ENCODE data around the gene TMEM220.

DNA sequence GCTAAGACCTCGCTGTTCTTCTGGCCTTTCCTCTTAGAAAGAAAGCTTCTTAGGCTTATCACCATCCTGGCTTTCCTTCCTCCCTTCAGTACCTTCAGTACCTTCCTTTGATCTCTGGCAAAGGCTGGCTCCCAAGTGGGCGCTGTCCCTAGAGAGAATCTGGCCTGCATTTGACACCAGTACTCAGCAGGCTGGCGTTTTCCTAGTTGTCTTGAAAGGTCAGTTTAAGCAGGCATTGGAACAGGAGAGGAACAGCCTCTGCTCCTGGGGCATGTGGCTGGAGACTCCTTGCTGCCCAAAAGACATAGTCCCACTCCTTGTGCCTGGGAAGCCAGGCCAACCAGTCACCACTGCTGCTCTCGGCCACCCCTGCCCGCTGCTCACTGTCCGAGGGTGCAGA is 40.0 kb upstream of the TMEM220 start:
- TF ChIP-seq YY1 (IDR thresholded peaks at IDR 0.05; ENCODE audit: low read depth, low read length) (no peak), RFX5 (IDR thresholded peaks at IDR 0.05; ENCODE audit: low read depth, low read length) (no peak), TAF1 (IDR thresholded peaks at IDR 0.05; ENCODE audit: borderline replicate concordance, low read depth, low read length) (no peak), POLR2AphosphoS5 (IDR thresholded peaks at IDR 0.05; ENCODE audit: low read length) (no peak), BCL11A (IDR thresholded peaks at IDR 0.05; ENCODE audit: low read depth, low read length) (no peak), EZH2 (IDR thresholded peaks at IDR 0.05; ENCODE audit: borderline replicate concordance, control insufficient read depth, low read depth, low read length) (no peak), SUZ12 (IDR thresholded peaks at IDR 0.05; ENCODE audit: unreplicated experiment) (no peak), SMC3 (IDR thresholded peaks at IDR 0.05; ENCODE audit: borderline replicate concordance, low read length) (no peak), PAX8 (IDR thresholded peaks at IDR 0.05) (no peak), SMAD1 (IDR thresholded peaks at IDR 0.05; ENCODE audit: low read depth, partially characterized antibody) (no peak)
- TF ChIP-seq, protein P1, sequence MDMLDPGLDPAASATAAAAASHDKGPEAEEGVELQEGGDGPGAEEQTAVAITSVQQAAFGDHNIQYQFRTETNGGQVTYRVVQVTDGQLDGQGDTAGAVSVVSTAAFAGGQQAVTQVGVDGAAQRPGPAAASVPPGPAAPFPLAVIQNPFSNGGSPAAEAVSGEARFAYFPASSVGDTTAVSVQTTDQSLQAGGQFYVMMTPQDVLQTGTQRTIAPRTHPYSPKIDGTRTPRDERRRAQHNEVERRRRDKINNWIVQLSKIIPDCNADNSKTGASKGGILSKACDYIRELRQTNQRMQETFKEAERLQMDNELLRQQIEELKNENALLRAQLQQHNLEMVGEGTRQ (IDR thresholded peaks at IDR 0.05; ENCODE audit: borderline replicate concordance, low read depth, low read length): no peak
- TF ChIP-seq, protein P2, sequence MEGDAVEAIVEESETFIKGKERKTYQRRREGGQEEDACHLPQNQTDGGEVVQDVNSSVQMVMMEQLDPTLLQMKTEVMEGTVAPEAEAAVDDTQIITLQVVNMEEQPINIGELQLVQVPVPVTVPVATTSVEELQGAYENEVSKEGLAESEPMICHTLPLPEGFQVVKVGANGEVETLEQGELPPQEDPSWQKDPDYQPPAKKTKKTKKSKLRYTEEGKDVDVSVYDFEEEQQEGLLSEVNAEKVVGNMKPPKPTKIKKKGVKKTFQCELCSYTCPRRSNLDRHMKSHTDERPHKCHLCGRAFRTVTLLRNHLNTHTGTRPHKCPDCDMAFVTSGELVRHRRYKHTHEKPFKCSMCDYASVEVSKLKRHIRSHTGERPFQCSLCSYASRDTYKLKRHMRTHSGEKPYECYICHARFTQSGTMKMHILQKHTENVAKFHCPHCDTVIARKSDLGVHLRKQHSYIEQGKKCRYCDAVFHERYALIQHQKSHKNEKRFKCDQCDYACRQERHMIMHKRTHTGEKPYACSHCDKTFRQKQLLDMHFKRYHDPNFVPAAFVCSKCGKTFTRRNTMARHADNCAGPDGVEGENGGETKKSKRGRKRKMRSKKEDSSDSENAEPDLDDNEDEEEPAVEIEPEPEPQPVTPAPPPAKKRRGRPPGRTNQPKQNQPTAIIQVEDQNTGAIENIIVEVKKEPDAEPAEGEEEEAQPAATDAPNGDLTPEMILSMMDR (IDR thresholded peaks at IDR 0.05 in 2 of 3, conservative IDR thresholded peaks at IDR 0.05 in 1 of 3; ENCODE audit: control insufficient read depth in 2 of 3, extremely low read depth in 1 of 3, insufficient read depth in 1 of 3, low read depth in 3 of 3, low read length in 3 of 3): no peak

All from GM12878 (cell line).